DND-41 (cell line): ENCODE measurements around the gene IWS1.

Experiments
- CTCF ChIP-seq: IDR thresholded peaks from 2 replicates; pipeline ENCODE4 v1.5.1; 2012; ENCODE audit warnings: borderline replicate concordance, low read length, moderate library complexity, mild to moderate bottlenecking; ENCODE audit not compliant: poor library complexity, severe bottlenecking; ENCODE audit errors: extremely low read depth
- EZH2 ChIP-seq: IDR thresholded peaks from 3 replicates; pipeline ENCODE4 v1.6.1; 2012; ENCODE audit warnings: borderline replicate concordance, low read depth, mild to moderate bottlenecking, moderate library complexity, low read length, inconsistent platforms; ENCODE audit not compliant: severe bottlenecking

- TF ChIP-seq CTCF = no peak
- TF ChIP-seq EZH2 = no peak
Measured at GRCh38 chr2:127469051-127469450, 57.2 kb downstream of the IWS1 start.
